Neural progenitor cell (in vitro differentiated cells): ENCODE results near the gene PHLPP1. TPM values are rescaled to one million over a fixed set of nuclear protein-coding genes. Genes with fewer than 3 reads are reported as not detected.

Experiments used
- DNase-seq: peaks from one replicate; pipeline ENCODE4 v3.0.0-alpha.2; 2016; ENCODE audit warnings: low spot score
- H2AFZ ChIP-seq: fragments of 200-600 bp; sonication (generic); replicated peaks from 2 replicates; pipeline ENCODE4 v1.6.1; 2016; ENCODE audit warnings: antibody characterized with exemption
- H3F3A ChIP-seq: fragments of 200-600 bp; sonication (generic); 2 replicates; pipeline ENCODE4 v1.6.1; 2016; ENCODE audit warnings: antibody characterized with exemption, low read depth
- H3K27ac ChIP-seq: fragments of 200-600 bp; sonication (generic); 2 replicates; pipeline ENCODE4 v1.5.1; 2016; ENCODE audit warnings: mild to moderate bottlenecking
- H3K27me3 ChIP-seq: fragments of 200-600 bp; sonication (generic); 2 replicates; pipeline ENCODE4 v1.6.1; 2016; ENCODE audit warnings: mild to moderate bottlenecking, moderate library complexity
- H3K36me3 ChIP-seq: fragments of 200-600 bp; sonication (generic); 2 replicates; pipeline ENCODE4 v1.5.1; 2016
- H3K4me1 ChIP-seq: fragments of 200-600 bp; sonication (generic); 2 replicates; pipeline ENCODE4 v1.6.1; 2016; ENCODE audit warnings: mixed run types
- H3K4me2 ChIP-seq: fragments of 200-600 bp; sonication (generic); 2 replicates; pipeline ENCODE4 v1.6.1; 2016
- H3K4me3 ChIP-seq: fragments of 200-600 bp; sonication (generic); 2 replicates; pipeline ENCODE4 v1.5.1; 2016
- H3K79me2 ChIP-seq: fragments of 200-600 bp; sonication (generic); 2 replicates; pipeline ENCODE4 v1.6.1; 2016; ENCODE audit warnings: low read depth
- H3K9ac ChIP-seq: fragments of 200-600 bp; sonication (generic); 2 replicates; pipeline ENCODE4 v1.6.1; 2016
- H3K9me3 ChIP-seq: fragments of 200-600 bp; sonication (generic); 2 replicates; pipeline ENCODE4 v1.5.1; 2016; ENCODE audit warnings: low read depth
- H4K20me1 ChIP-seq: fragments of 200-600 bp; sonication (generic); 2 replicates; pipeline ENCODE4 v1.6.1; 2016; ENCODE audit warnings: low read depth
- H3K27ac Mint-ChIP-seq: 3 replicates; pipeline ENCODE4 v1.8.0; 2021; ENCODE audit warnings: mixed read lengths
- H3K27me3 Mint-ChIP-seq: 2 replicates; pipeline ENCODE4 v1.8.0; 2022; ENCODE audit warnings: low read depth, mild to moderate bottlenecking, inconsistent platforms, moderate library complexity, mixed read lengths; ENCODE audit not compliant: insufficient read depth
- H3K36me3 Mint-ChIP-seq: 3 replicates; pipeline ENCODE4 v1.8.0; 2021; ENCODE audit warnings: mixed read lengths
- H3K4me1 Mint-ChIP-seq: 3 replicates; pipeline ENCODE4 v1.8.0; 2021; ENCODE audit warnings: mixed read lengths
- H3K4me3 Mint-ChIP-seq: 3 replicates; pipeline ENCODE4 v1.8.0; 2021; ENCODE audit warnings: mild to moderate bottlenecking, moderate library complexity, mixed read lengths
- H3K9me3 Mint-ChIP-seq: 3 replicates; pipeline ENCODE4 v1.8.0; 2020; ENCODE audit warnings: mixed read lengths
- CTCF ChIP-seq: fragments of 200-600 bp; sonication (generic); IDR thresholded peaks from 2 replicates; pipeline ENCODE4 v1.5.1; 2017; ENCODE audit warnings: antibody characterized with exemption, mild to moderate bottlenecking
- EZH2 ChIP-seq: fragments of 200-600 bp; sonication (generic); IDR thresholded peaks from 2 replicates; pipeline ENCODE4 v1.6.1; 2017; ENCODE audit warnings: antibody characterized with exemption, mild to moderate bottlenecking, moderate library complexity
- EZH2phosphoT487 ChIP-seq: fragments of 200-600 bp; sonication (generic); IDR thresholded peaks from 2 replicates; pipeline ENCODE4 v1.6.1; 2017; ENCODE audit warnings: antibody characterized with exemption
- total RNA-seq: library from RNA; depleted of rRNA; stranded (reverse); fragments of >200 nt; gene quantifications from 2 replicates; pipeline ENCODE4 v1.2.3, GENCODE V29; 2015; ENCODE audit warnings: low replicate concordance

PHLPP1 gene
- total RNA-seq, 1 donor from 2014 or later: 20.8 TPM

DNA sequence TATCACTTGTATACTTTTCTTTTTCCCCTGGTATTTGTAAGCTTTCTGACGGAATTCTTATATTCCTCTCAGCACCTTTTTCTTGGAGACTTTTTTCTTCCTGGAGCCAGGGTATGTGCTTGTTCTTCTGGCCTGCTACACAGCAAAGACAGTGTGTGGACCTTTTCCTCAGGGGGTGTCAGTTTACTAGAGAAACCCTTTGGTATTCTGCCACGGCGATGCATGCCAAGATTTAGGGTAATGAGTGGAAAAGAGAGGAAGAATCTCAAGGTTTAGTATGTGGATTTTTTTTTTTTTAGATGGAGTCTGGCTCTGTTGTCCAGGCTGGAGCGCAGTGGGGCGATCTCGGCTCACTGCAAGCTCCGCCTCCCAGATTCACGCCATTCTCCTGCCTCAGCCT lies 152.2 kb downstream of the PHLPP1 start:
- H3K4me3 Mint-ChIP-seq: no peak overlapping the region
- H3K4me1 Mint-ChIP-seq: peaks cover 9% of the 10 kb centered on the region
- H3K36me3 Mint-ChIP-seq: peaks cover 8% of the 10 kb centered on the region
- no peak overlapping the region for H3K27ac ChIP-seq
- H3K27me3 Mint-ChIP-seq: peaks cover 2% of the 10 kb centered on the region
- no peak overlapping the region for H3K27ac Mint-ChIP-seq
- H3K4me3 ChIP-seq: no peak overlapping the region
- H3K36me3 ChIP-seq: no peaks in the 10 kb centered on the region
- no peak for DNase-seq
- H2AFZ ChIP-seq: no peak overlapping the region
- H3K9ac ChIP-seq: no peak overlapping the region
- H3K27me3 ChIP-seq: no peaks in the 10 kb centered on the region
- peaks cover 9% of the 10 kb centered on the region for H3K4me1 ChIP-seq
- peaks cover 5% of the 10 kb centered on the region for H3F3A ChIP-seq
- H3K9me3 ChIP-seq: no peaks in the 10 kb centered on the region
- TF ChIP-seq EZH2 (no peak), EZH2phosphoT487 (no peak), CTCF (no peak)
- no peaks in the 10 kb centered on the region for H3K9me3 Mint-ChIP-seq
- H3K79me2 ChIP-seq: no peaks in the 10 kb centered on the region
- no peak overlapping the region for H3K4me2 ChIP-seq
- H4K20me1 ChIP-seq: no peaks in the 10 kb centered on the region

- H3K27me3 Mint-ChIP-seq: peaks cover 2% of the 10 kb centered on the region
- no peak overlapping the region for H3K4me3 Mint-ChIP-seq
- Histone ChIP-seq H3K4me3 (no peak overlapping the region), H3K9me3 (no peaks in the 10 kb centered on the region), H3K9ac (no peak overlapping the region), H3K4me1 (peaks cover 9% of the 10 kb centered on the region), H3K27me3 (no peaks in the 10 kb centered on the region), H3F3A (peaks cover 5% of the 10 kb centered on the region), H3K27ac (no peak overlapping the region), H3K79me2 (no peaks in the 10 kb centered on the region), H3K36me3 (no peaks in the 10 kb centered on the region), H4K20me1 (no peaks in the 10 kb centered on the region), H2AFZ (no peak overlapping the region), H3K4me2 (no peak overlapping the region)
- DNase-seq: no peak
- no peak for TF ChIP-seq CTCF
- TF ChIP-seq EZH2phosphoT487: no peak
- no peak for TF ChIP-seq EZH2
- peaks cover 10% of the 10 kb centered on the region for H3K36me3 Mint-ChIP-seq
- no peak overlapping the region for H3K27ac Mint-ChIP-seq
- H3K9me3 Mint-ChIP-seq: no peaks in the 10 kb centered on the region
- H3K4me1 Mint-ChIP-seq: peaks cover 9% of the 10 kb centered on the region
These were observed 153.3 kb downstream of the PHLPP1 start for GRCh38 chr18:62868645-62869044.

GRCh38 chr18:62870643-62871042 lies 155.3 kb downstream of the PHLPP1 start:
- H3K4me3 ChIP-seq: no peak overlapping the region
- H2AFZ ChIP-seq: no peak overlapping the region
- H3F3A ChIP-seq: peaks cover 5% of the 10 kb centered on the region
- peaks cover 9% of the 10 kb centered on the region for H3K4me1 ChIP-seq
- H3K27me3 ChIP-seq: no peaks in the 10 kb centered on the region
- peaks cover 2% of the 10 kb centered on the region for H3K27me3 Mint-ChIP-seq
- no peak overlapping the region for H3K4me3 Mint-ChIP-seq
- DNase-seq: no peak
- peaks cover 12% of the 10 kb centered on the region for H3K36me3 Mint-ChIP-seq
- no peaks in the 10 kb centered on the region for H4K20me1 ChIP-seq
- no peaks in the 10 kb centered on the region for H3K9me3 Mint-ChIP-seq
- no peak overlapping the region for H3K27ac Mint-ChIP-seq
- TF ChIP-seq CTCF: no peak
- no peak for TF ChIP-seq EZH2phosphoT487
- TF ChIP-seq EZH2: no peak
- H3K9me3 ChIP-seq: no peaks in the 10 kb centered on the region
- H3K36me3 ChIP-seq: no peaks in the 10 kb centered on the region
- H3K9ac ChIP-seq: no peak overlapping the region
- H3K4me1 Mint-ChIP-seq: peaks cover 13% of the 10 kb centered on the region
- peak overlapping the region; percentile 1 for H3K27ac ChIP-seq
- H3K4me2 ChIP-seq: no peak overlapping the region
- H3K79me2 ChIP-seq: peaks cover 5% of the 10 kb centered on the region
